Measurements from ENCODE around the gene C3orf52. TPM values are rescaled to one million over a fixed set of nuclear protein-coding genes. Genes with fewer than 3 reads are reported as not detected.

The C3orf52 gene
- polyA plus RNA-seq, 4 donors, result 5.1 to 9.7 (median 6.5) TPM

- no peak for DNase-seq (ENCODE audit: low read depth in 4 of 4, low spot score in 2 of 4)
Observed at GRCh38 chr3:112084980-112085705, 1.0 kb upstream of the C3orf52 start.

DNA sequence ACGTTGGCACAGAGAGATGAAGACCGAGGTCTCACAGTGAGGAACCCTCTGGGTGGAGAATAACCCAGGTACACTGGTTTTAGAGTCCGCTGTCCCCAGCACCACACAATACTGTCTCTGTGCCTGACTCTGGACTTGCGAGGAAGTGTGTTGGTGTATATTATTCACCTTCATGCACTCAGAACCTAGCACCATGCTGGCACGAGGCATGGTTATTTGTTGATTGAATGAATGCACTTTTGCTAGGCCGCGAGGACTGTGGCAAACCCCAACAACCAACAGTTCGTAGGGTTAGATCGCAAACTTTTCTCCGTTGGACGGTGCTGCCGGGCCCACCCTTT lies 484 bp upstream of the C3orf52 start:
- DNase-seq (ENCODE audit: low read depth in 4 of 4, low spot score in 2 of 4), result no peak

DNA sequence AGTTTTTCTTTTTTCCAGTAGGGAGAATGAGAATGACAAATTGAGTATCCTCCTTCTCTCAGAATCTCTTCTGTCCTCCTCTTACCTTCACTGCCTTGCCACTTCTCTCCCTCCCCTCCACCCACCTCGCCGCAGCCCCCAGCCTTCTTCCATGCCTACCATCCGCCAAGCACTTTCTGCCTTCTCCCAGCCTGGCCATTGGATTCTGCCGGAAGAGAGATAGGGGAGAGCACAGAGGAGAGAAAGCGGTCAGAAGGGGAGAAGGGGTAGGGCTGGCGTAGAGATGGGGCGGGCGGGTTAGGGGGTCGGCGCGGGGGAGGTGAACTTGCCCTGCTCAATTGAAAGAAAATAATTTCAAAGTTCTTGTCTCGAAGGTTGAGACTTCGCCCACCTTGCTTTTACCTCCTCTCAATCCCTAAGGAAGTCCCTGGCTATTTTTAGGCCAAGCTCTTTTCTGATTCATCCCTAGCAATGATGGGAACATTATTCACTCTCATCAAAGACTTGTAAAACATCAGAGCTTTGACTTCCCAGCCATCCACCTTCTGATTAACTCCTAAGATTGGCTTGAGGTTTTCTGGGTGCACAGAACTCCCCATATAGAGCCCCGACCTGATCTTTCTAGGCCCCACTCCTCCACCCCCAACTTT lies 811 bp downstream of the C3orf52 start:
- DNase-seq (ENCODE audit: low read depth in 4 of 4, low spot score in 2 of 4), result no peak

DNA sequence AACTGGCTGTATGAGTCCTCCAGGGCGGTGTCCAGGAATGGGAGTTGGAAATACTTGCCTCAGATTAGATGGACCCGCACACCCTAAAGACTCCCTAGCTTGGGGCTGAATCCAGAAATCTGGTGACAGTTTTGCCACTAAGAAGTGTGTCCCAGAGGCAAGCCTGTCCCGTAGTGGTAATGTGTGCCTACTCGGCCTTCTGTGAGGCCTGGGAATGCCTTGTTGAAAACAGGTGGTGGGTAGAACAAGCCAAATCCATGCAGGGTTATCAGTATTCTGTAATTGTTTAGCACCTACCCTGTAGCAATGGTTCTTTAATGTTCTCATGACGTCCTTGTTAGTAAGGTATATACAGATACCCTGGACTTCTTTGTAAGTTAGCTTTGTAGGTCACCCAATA lies 1.6 kb downstream of the C3orf52 start:
- DNase-seq (ENCODE audit: low read depth in 4 of 4, low spot score in 2 of 4), result no peak

- DNase-seq (ENCODE audit: low read depth in 4 of 4, low spot score in 2 of 4), result no peak
Observed at GRCh38 chr3:112088944-112089343, 2.8 kb downstream of the C3orf52 start.

- no peak for DNase-seq (ENCODE audit: low read depth in 4 of 4, low spot score in 2 of 4)
Observed at GRCh38 chr3:112089956-112090886, 4.0 kb downstream of the C3orf52 start.

DNA sequence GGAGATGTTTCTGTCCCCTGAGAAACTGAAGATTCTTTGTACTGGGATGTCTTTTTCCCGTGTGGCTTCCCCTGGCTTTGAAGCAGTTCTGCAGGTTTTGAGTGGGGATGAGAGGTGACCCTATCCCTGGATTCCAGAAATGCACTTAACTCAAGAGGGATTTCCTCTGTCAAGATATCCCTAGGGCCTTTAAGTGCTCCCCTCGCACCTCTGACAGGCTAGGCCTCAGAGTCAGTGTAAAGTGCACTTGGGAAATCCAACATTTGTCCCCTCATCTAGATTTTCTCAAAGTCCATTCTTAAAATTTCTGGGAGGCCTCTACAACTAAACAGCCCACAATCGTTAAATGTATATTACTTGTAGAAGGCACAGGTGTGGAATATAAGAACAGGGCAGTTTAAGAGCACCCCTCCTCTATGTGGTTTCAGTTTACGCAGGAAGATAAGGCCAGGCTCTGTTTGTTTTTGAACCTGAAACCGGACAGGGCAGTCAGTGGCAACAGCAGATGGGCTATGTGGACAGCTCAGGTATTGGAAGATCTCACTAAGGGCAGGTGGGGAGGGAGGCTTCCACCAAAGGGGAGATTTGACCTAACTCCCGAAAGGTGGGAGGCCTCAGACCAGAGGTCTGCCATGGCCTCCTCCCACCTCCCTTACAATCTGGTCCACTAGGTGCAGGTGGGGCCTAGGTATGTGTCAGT lies 4.8 kb downstream of the C3orf52 start:
- no peak for DNase-seq (ENCODE audit: low read depth in 4 of 4, low spot score in 2 of 4)

- no peak for DNase-seq (ENCODE audit: low read depth in 4 of 4, low spot score in 2 of 4)
Observed at GRCh38 chr3:112092496-112093179, 6.4 kb downstream of the C3orf52 start.

- no peak for DNase-seq (ENCODE audit: low read depth in 4 of 4, low spot score in 2 of 4)
Observed at GRCh38 chr3:112093180-112093522, 7.0 kb downstream of the C3orf52 start.

GRCh38 chr3:112095731-112096130 lies 9.5 kb downstream of the C3orf52 start:
- DNase-seq (ENCODE audit: low read depth in 4 of 4, low spot score in 2 of 4), result no peak

GRCh38 chr3:112096176-112096575 lies 10.0 kb downstream of the C3orf52 start:
- no peak for DNase-seq (ENCODE audit: low read depth in 4 of 4, low spot score in 2 of 4)

DNA sequence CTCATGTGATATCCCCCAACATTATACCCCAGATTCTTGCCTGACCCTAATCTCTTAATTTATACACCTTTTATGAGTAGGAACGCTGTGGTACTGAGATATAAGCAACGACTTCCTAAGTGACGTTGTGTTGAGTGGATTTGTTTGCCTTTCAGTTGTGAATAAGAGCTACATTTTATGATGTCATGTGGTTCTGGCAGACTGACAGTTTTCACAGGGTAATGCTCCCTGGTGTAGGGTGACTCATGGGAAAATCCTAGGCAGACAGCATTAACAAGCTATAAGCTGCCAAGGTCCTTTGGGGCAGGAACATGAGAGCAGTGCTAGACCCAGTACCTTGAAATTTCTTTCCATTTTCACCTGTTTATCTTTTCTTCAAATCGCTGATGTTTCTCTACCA lies 11.2 kb downstream of the C3orf52 start:
- DNase-seq (ENCODE audit: low read depth in 4 of 4, low spot score in 2 of 4), result no peak

DNA sequence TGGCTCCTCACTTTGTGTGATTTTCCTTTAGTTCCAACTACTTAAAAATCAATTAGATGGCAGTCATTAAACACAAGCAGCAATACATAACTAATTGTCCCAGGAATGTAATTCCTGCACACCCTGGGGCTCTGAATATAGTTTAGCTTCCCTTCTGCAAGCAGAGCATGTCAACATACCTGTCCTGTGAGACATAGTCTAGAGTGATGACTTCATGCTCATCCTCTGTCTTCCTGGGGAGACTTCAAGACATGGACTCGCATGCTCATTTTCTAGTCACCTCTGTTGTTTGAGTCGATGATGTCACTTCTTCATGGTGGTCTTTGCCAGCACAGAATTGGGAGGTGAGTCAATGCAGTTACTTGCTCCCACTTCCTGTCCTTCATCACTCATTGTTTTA lies 15.7 kb downstream of the C3orf52 start:
- DNase-seq (ENCODE audit: low read depth in 4 of 4, low spot score in 2 of 4), result no peak

GRCh38 chr3:112104774-112105173 lies 18.6 kb downstream of the C3orf52 start:
- no peak for DNase-seq (ENCODE audit: low read depth in 4 of 4, low spot score in 2 of 4)

DNA sequence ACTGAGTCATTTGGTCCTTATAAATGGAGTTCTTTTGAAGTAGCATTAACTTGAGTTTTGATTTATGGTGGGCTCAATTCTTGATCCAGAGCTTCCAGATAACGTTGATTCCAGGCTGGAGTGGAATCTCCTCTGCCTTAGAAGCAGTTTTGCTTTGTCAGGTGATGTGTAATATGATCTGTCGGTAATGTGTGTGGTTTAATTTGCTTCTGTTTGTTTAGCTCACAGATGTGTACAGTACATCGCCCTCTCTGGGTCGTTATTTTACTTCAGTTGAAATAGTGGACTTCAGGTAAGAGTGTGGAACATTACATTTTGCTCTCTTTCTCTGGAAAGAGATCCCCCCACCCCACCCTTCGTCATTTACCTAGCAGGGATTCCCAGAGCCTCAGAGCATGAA lies 23.1 kb downstream of the C3orf52 start:
- no peak for DNase-seq (ENCODE audit: low read depth in 4 of 4, low spot score in 2 of 4)

GRCh38 chr3:112111785-112112402 lies 25.7 kb downstream of the C3orf52 start:
- no peak for DNase-seq (ENCODE audit: low read depth in 4 of 4, low spot score in 2 of 4)

DNA sequence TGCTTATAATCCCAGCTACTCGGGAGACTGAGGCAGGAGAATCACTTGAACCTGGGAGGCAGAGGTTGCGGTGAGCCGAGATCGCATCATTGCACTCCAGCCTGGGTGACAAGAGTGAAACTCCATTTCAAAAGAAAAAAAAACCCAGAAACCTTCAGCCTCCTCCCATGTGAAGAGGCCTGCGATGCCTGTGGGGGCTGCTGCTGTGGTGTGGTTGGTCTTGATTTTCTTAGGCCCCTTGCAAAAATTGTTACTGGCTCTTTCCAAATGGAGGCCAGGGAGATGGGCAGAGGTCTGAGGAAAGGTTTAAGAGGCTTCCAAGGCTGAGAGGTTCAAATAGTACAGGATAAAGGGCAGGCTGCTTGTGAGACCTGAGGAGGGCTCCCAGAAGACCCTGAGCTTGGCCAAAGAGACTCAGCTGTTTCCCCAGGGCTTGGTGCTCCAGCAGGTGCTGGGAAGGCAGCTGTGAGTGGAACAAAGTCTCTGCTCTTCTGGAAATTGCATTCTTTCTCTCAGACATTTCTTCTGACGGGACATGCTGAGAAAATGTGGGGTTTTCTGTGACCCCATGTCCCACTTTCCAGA lies 28.5 kb downstream of the C3orf52 start:
- DNase-seq (ENCODE audit: low read depth in 4 of 4, low spot score in 2 of 4), result no peak

- no peak for DNase-seq (ENCODE audit: low read depth in 4 of 4, low spot score in 2 of 4)
Observed at GRCh38 chr3:112115161-112115739, 29.1 kb downstream of the C3orf52 start.

- DNase-seq (ENCODE audit: low read depth in 4 of 4, low spot score in 2 of 4), result no peak
Observed at GRCh38 chr3:112115806-112116383, 29.7 kb downstream of the C3orf52 start.

Data from left renal cortex interstitium (tissue), 4 donors.